HuH-7.5 (cell line): ENCODE data around the gene ZPLD1.

Source experiments
- DNase-seq: peaks from one replicate; pipeline ENCODE4 v3.0.0; 2011; ENCODE audit warnings: low spot score

ZPLD1 gene

DNA sequence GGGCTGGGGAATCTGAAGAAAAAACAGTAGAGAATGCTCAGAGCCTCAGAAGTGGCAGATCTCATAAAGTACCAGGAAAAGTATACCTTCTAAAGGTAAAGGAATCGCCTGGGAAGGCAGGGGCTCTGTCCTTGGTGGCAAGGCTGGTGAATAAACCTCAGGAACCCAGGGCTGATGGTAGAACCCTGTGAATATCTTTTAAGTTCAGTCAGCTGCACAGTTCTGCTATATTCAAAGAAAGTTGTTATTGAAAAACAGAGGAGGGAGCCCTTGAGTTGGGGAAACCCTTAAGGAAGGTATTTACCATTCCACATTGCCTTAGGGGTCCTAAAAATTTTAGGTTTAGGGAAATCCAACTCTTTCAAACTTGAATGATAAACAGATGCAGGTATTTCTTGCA is 31.2 kb downstream of the ZPLD1 start:
- DNase-seq, result no peak

DNA sequence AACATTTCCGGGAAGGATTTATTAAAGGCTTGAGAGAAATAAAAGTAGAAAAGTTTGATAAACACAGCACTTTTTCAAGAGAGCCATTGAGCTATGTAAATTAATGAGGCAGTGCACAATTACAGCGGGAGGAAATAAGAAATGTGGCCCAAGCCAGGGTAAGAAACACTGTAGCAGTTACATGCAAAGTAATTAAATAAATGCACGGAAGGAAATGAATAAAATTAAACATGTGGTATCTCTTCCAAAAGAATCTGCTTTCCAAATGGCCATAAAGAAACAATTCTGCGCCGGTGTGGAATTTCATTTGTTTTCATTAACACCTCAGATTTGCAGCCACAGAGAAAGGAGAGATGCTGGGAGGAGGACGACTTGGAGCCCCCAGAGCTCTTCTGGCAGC is 35.3 kb downstream of the ZPLD1 start:
- no peak for DNase-seq

DNA sequence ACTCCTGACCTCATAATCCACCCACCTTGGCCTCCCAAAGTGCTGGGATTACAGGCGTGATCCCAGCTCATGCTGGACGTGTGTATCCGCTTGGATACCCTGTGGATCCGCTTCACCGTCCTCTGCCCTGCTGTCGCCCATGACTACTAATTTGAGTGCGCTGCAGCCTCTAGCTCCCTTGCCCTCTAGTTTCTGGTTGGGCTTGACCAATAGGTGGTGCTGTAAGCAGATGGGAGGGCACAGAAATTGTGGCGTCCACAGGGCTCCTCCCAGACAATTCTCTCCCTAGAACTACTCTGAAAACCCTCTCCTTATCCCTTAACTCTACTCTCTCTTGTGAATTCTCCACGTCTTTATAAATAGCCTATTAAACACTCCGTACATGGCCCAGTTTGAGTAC is 36.2 kb downstream of the ZPLD1 start:
- no peak for DNase-seq

DNA sequence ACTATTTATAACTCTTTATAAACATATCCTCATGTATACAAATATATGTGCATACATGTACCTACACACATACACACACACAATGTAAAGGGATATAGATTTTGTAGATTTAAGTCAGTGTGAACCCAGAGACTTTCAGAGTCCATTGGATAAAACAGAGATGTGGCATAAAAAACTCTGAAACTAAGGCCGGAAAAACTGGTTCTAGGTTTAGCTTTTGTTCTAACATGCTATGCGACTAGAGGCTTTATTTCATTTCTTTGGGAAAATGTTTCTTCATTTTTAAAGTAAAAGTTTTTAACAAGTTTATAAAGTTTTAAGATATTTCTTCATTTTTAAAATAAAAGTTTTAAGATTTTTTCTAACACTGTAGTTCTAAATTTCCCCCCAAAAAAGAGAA is 36.7 kb downstream of the ZPLD1 start:
- no peak for DNase-seq

DNA sequence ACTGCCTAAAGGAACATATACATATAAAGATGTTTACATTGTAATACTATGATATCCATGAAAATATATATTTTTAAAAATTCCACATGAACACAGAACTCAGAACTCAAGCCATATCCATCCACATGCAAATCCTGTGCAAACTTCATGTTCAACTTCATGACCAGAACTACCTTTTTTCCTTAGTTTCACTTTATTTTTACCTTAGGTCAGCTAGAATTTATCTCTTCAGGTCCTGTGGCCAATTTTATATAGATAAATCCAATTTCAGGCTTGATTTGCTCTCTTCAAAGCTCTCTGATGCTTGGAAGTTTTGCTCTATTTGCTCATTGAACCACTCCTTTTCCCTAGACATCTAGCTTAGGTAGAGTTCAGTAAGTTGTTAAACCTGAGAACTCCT is 38.8 kb downstream of the ZPLD1 start:
- DNase-seq, result no peak

DNA sequence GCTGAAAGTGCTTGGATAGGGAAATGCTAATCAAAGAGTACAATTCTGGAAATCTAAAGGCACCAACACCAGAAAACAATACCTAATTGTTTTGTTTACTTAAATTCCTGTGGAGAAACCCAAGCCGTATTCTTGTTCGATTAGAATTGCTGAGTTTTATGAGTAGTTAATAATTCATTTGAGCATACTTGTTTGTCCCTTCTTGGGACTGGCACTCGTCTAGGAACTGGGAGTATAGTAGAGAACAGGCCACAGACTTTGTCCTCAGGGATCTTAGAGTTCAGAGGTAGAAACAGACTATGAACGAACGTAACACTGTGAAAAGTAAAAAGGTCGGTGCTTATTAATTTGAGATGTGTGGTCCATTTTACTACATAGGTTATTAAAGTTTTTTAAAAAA is 39.4 kb downstream of the ZPLD1 start:
- DNase-seq, result no peak

- no peak for DNase-seq
Observed at GRCh38 chr3:102476198-102476597, 41.4 kb downstream of the ZPLD1 start.

- no peak for DNase-seq
Observed at GRCh38 chr3:102478160-102478559, 43.3 kb downstream of the ZPLD1 start.

- DNase-seq, result no peak
Observed at GRCh38 chr3:102480139-102480538, 45.3 kb downstream of the ZPLD1 start.

DNA sequence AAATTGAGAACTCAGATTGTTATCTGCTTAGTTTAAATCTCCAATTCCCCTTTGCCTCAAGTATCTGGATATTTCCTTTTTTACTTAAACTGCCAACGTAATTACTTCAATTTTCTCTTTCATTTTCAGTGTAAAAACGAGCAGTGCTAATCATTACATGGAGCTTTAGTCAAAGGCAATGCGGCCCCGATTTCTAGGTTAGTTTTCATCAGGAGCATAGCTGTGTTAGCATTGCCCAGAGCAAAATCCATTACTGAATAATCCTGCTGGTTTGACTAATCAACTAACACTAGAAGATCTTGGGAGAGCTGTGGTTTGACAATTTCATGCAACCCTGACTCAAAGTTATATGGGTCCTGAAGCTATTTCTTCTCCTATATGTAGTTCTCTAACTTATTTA is 46.2 kb downstream of the ZPLD1 start:
- no peak for DNase-seq

DNA sequence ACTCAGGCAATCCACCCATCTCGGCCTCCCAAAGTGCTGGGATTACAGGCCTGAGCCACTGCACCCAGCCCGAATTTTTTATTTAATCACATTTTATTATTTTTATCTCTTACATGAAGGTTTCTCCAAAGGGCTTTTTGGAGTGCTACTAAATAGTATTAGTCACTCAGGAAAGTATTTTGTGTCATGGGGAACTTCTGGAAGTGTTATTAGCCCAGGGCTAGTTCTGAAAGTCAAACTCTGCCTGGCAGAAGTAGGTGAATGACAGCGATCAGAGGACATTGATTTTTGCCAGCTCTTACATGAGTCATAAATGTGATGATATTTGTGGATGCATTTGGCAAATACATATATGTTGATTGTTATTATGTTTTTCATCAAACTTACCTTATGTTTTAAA is 48.7 kb downstream of the ZPLD1 start:
- DNase-seq, result no peak

DNA sequence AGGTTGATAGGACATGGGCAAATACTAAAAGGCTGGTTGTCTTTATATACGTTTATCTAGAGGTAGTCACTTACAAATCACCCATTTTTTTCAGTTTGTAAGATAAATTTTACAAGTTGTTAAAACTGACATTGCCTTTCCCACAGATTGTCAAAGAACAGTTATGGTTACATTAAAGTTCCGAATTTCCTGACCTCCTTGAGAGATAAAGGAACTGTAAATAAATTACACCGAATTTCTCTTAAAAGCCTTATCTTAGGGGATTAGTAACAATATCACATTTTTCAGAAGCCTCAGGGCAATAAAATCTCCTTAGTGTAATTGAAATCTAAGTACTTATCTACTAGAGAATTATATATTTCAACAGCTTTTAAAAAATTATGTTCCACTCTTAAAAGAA is 49.5 kb downstream of the ZPLD1 start:
- DNase-seq, result no peak

- no peak for DNase-seq
Observed at GRCh38 chr3:102485701-102486100, 50.9 kb downstream of the ZPLD1 start.

- DNase-seq, result no peak
Observed at GRCh38 chr3:102488331-102488730, 53.5 kb downstream of the ZPLD1 start.

DNA sequence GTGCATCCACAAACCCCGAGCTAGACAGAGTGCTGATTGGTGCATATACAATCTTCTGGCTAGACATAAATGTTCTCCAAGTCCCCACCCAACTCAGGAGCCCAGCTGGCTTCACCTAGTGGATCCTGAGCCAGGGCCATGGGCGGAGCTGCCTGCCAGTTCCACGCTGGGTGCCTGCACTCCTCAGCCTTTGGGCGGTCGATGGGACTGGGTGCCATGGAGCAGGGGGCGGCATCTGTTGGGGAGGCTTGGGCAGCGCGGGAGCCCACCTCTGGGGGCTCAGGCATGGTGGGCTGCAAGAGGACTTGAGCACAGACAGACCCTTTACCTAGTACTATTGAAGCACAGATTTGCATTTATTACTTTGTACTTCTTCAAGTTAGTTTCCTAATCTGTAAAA is 57.5 kb downstream of the ZPLD1 start:
- no peak for DNase-seq

- no peak for DNase-seq
Observed at GRCh38 chr3:102497571-102497970, 62.8 kb downstream of the ZPLD1 start.

DNA sequence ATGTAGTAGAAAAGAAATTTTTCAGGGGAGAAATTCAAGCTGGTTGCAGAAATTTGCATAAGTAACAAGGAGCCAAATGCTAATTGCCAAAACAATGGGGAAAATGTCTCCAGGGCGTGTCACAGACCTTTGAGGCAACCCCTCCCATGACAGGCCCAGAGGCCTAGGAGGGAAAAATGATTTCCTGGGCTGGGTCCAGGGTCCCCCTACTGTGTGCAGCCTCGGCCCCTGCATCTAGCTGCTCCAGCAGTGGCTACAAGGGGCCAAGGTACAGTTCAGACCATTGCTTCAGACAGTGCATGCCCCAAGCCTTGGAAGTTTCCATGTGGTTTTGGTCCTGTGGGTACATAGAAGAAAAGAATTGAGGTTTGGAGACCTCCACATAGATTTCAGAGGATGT is 70.7 kb downstream of the ZPLD1 start:
- DNase-seq, result no peak

DNA sequence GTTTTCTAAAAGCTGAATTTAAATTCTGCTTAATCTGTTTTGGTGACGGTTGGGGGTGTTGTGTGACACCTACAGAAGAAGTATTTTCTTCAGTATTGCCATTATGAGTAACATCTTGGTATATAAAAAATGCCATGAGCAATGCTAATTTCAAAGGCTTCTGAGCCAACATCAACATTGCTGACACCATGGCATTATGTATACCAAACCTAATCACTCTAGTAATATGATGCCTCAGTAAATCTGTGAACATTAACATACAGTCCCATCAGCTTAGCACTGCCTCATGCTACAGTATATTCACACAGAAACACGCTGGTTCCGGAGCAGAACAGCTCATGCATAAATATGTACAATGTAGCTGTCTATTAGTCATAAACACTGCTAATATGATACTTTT is 75.8 kb downstream of the ZPLD1 start:
- DNase-seq, result no peak

DNA sequence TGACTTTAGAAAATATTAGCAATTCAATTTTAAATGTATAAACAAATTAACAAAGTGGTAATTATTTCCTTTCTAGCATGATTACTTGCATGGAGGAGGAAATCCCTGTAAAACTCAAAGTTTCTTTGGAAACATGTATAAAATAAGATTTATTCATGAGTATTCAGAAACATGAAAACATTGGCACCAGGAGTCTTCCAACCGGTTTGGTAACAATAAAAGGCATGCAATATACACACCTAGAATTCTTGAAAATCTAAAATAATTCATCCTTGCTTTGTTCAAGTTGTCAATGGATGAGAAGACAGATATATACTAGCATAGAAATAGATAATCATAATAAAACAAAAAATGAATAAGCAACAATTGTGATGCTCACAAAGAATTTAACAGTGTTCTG is 76.4 kb downstream of the ZPLD1 start:
- DNase-seq, result no peak

DNA sequence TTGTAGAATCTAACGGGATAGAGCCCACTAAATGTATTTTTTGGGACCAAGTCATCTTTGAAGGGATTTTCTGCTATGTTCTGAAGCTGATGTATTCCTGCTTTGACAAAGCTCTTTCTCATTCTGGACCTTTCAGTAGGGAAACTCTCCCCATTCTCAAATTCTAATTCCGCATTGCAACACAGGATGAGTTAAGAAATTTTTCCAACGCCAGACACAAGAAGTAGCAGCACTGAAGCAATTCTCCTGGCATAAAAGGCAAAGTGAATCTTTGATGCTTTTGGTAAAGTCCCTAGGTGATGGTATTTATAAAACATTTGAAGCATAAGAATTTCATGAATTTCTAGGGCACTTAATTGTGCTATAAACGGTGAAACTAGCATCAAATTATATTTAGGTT is 76.8 kb downstream of the ZPLD1 start:
- no peak for DNase-seq

DNA sequence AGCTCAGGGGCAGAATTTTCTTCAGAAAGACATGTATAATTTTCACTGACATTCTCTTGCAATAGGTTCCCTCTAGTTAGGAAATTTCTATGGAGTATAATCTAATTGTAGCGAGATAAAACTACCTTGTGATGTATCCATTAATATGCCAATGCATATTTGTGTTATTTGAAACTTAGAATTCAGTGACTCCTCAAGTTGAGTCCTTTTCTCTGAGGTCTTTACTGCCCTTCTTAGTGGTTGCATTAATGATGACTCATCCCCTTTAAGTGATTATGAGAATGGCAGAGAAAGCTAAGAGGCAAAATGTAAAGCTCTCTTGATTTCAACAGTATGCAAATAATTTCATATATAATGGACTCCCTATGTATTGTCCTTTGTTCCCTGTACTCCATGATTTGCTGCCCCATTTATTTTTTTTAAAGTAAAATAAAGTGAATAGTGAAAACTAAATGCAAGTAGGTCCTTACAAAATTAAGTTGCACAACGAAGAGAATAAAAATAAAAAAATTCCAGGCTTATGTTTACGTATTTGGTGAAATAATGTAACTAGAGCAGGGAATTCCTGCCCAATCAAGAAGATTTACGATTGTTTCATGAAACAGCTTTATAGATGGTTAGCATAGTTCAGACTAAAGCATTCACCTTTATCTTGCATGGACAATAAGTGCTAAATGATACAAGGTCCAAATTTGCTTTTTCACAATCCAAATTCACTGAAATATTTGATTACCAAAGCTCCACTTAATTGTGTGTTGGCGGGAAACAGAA is 78.1 kb downstream of the ZPLD1 start:
- no peak for DNase-seq

DNA sequence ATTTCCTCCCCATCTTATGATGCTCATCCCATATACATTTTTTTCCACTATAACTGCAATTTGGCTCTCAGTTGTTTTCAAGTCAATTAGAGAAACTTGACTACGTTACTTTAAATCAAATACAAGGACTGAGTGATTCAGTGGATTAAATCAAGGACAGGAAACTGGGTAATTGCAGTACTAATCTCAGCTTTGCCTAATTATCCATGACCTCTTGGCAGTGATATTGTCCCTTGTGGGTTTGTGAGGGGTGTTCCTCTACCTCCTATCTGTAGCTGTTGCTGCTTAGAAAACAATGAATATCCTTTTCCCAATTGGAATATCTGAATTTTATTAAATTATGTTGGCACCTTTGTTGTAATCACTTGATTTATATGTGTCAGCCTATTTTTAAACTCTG is 79.4 kb downstream of the ZPLD1 start:
- DNase-seq, result no peak

DNA sequence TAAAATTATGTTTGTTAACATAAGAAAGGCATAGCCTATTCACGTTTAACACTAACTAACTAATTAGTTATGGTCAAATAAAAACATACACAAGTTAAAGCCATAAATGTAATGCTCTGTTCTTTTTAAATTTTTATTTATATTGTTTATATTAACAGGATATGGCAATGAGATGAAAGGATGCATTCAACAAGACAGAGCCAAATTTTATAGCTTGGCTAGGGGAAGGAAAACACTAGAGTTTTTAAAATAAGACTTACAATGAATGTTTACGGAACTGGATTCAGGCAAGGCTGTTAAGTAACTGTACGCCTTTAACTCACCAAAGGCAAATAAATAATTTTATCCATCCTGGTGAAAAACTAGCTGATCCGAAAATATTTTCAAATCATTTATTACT is 86.4 kb downstream of the ZPLD1 start:
- no peak for DNase-seq

GRCh38 chr3:102525624-102526023 is 90.8 kb downstream of the ZPLD1 start:
- DNase-seq, result no peak

- no peak for DNase-seq
Observed at GRCh38 chr3:102526865-102527264, 92.0 kb downstream of the ZPLD1 start.
